Keratinocyte (primary cell): ENCODE data around the gene ASAP3. TPM values are rescaled to one million over a fixed set of nuclear protein-coding genes. Genes with fewer than 3 reads are reported as not detected.
"Not testable (repeated sequence)": the region's sequence is repeated elsewhere in the genome, so short reads cannot be mapped to it uniquely, and the experiment has no call there.

ENCODE experiments used
- DNase-seq: peaks from one replicate; pipeline ENCODE4 v3.0.0-alpha.2; 2011; ENCODE audit warnings: low read depth, missing footprints, low spot score
- FAIRE-seq: peaks from 2 replicates; lab custom pipeline; 2011; peaks lifted over from hg19 to GRCh38; lab: Jason Lieb, UNC
- H2AFZ ChIP-seq: 2 replicates; pipeline ENCODE4 v1.6.0; 2012; ENCODE audit warnings: low read length, control low read depth, inconsistent platforms; ENCODE audit not compliant: control insufficient read depth
- H3K27ac ChIP-seq: 2 replicates; pipeline ENCODE4 v1.5.1; 2011; ENCODE audit warnings: low read length; ENCODE audit not compliant: control insufficient read depth, insufficient read depth
- H3K27me3 ChIP-seq: 3 replicates; pipeline ENCODE4 v1.6.0; 2011; ENCODE audit warnings: low read length; ENCODE audit not compliant: control insufficient read depth, insufficient read depth; ENCODE audit errors: extremely low read depth
- H3K36me3 ChIP-seq, 2 experiments: 2 replicates in 1 of 2; 3 replicates in 1 of 2; pipeline ENCODE4 v1.5.1; 2011; ENCODE audit warnings: low read length in 2 of 2, mild to moderate bottlenecking in 1 of 2; ENCODE audit not compliant: control insufficient read depth in 2 of 2, insufficient read depth in 2 of 2; ENCODE audit errors: extremely low read depth in 1 of 2
- H3K4me1 ChIP-seq: 3 replicates; pipeline ENCODE4 v1.5.1; 2011; ENCODE audit warnings: low read length; ENCODE audit not compliant: control insufficient read depth, insufficient read depth; ENCODE audit errors: extremely low read depth
- H3K4me2 ChIP-seq: 3 replicates; pipeline ENCODE4 v1.6.0; 2011; ENCODE audit warnings: low read depth, low read length; ENCODE audit not compliant: control insufficient read depth, insufficient read depth; ENCODE audit errors: extremely low read depth
- H3K4me3 ChIP-seq, 3 experiments: fragments of 200-600 bp in 1 of 3; sonication (generic) in 1 of 3; 2 replicates in 2 of 3; 3 replicates in 1 of 3; pipeline ENCODE4 v1.5.1; 2011 to 2016; ENCODE audit warnings: low read length in 3 of 3, mild to moderate bottlenecking in 3 of 3, control low read depth in 2 of 3, inconsistent platforms in 1 of 3, low read depth in 1 of 3, mixed read lengths in 1 of 3, mixed run types in 1 of 3, moderate library complexity in 1 of 3; ENCODE audit not compliant: control insufficient read depth in 2 of 3, insufficient read depth in 2 of 3; ENCODE audit errors: extremely low read depth in 1 of 3
- H3K79me2 ChIP-seq: 2 replicates; pipeline ENCODE4 v1.6.0; 2012; ENCODE audit warnings: low read length; ENCODE audit not compliant: control insufficient read depth, insufficient read depth
- H3K9ac ChIP-seq: 3 replicates; pipeline ENCODE4 v1.6.0; 2011; ENCODE audit warnings: low read length; ENCODE audit not compliant: control insufficient read depth, insufficient read depth; ENCODE audit errors: extremely low read depth
- H3K9me1 ChIP-seq: 3 replicates; pipeline ENCODE4 v1.6.0; 2011; ENCODE audit warnings: low read length; ENCODE audit not compliant: control insufficient read depth, insufficient read depth; ENCODE audit errors: extremely low read depth
- H3K9me3 ChIP-seq: 2 replicates; pipeline ENCODE4 v1.5.1; 2012; ENCODE audit warnings: low read depth, low read length; ENCODE audit not compliant: control insufficient read depth
- H4K20me1 ChIP-seq: 3 replicates; pipeline ENCODE4 v1.6.0; 2011; ENCODE audit warnings: low read length; ENCODE audit not compliant: control insufficient read depth, insufficient read depth; ENCODE audit errors: extremely low read depth
- CTCF ChIP-seq, 3 experiments: IDR thresholded peaks in 1 of 3; conservative IDR thresholded peaks in 1 of 3; optimal IDR thresholded peaks in 1 of 3; 2 replicates in 2 of 3; 3 replicates in 1 of 3; pipeline versions ENCODE3 to v1.5.1; 2011; ENCODE audit warnings: low read length in 3 of 3, mild to moderate bottlenecking in 3 of 3, moderate library complexity in 2 of 3, control low read depth in 1 of 3, inconsistent platforms in 1 of 3; ENCODE audit not compliant: insufficient read depth in 2 of 3; ENCODE audit errors: extremely low read depth in 1 of 3
- EZH2 ChIP-seq: IDR thresholded peaks from one replicate; pipeline ENCODE4 v1.6.1; 2012; ENCODE audit warnings: inconsistent platforms, mild to moderate bottlenecking, low read length, moderate library complexity
- dilution Hi-C: fragments of 300-500 bp; cut with MboI; formaldehyde crosslinking; loops from one replicate; pipeline ENCODE4 v1.7.0; 2020; ENCODE audit warnings: low sequenced_read_pairs; ENCODE audit not compliant: extremely low pct_ligation_motif_present
- polyA plus RNA-seq, 5 experiments: library from polyadenylated mRNA; depleted of rRNA in 3 of 5; stranded (reverse) in 3 of 5; stranded (forward) in 1 of 5; unstranded in 1 of 5; fragments of >200 nt; gene quantifications; 1 replicate in 1 of 5; 2 replicates in 3 of 5; 3 replicates in 1 of 5; pipeline versions ENCODE4 v1.2.1 to v1.2.3, GENCODE V29; 2011 to 2012; ENCODE audit warnings: missing spikeins in 2 of 5, low read depth in 1 of 5, low replicate concordance in 1 of 5

ASAP3 gene
- polyA plus RNA-seq, 1 donor (not counting 4 experiments of a cell fraction or from before 2014, with no cell fraction given) = 11.4 TPM

- H3K27me3 ChIP-seq = no peaks in the 10 kb centered on the region
- no peaks in the 10 kb centered on the region for H3K4me1 ChIP-seq
- H3K9me3 ChIP-seq = no peaks in the 10 kb centered on the region
- H3K79me2 ChIP-seq = no peaks in the 10 kb centered on the region
- H3K36me3 ChIP-seq = no peaks in the 10 kb centered on the region
- TF ChIP-seq EZH2 = no peak
- no peak for TF ChIP-seq CTCF (optimal IDR thresholded peaks at IDR 0.05 in 1 of 3, IDR thresholded peaks at IDR 0.05 in 1 of 3, conservative IDR thresholded peaks at IDR 0.05 in 1 of 3; ENCODE audit: extremely low read depth in 1 of 3, insufficient read depth in 2 of 3, low read length in 3 of 3)
- no peaks in the 10 kb centered on the region for H3K9me1 ChIP-seq
- no peak overlapping the region for H2AFZ ChIP-seq
- no peak overlapping the region for H3K4me3 ChIP-seq
- no peak overlapping the region for H3K27ac ChIP-seq
- H4K20me1 ChIP-seq = no peaks in the 10 kb centered on the region
- FAIRE-seq = no peak
- dilution Hi-C loops = no loop called here
- no peak overlapping the region for H3K4me2 ChIP-seq
- DNase-seq = no peak
- no peak overlapping the region for H3K9ac ChIP-seq
Measured at GRCh38 chr1:23506376-23507107, 22.6 kb upstream of the ASAP3 start.

GRCh38 chr1:23505851-23506250 lies 21.9 kb upstream of the ASAP3 start:
- dilution Hi-C loops = no loop called here
- no peak for FAIRE-seq
- Histone ChIP-seq H3K79me2 (no peaks in the 10 kb centered on the region), H3K9me3 (no peaks in the 10 kb centered on the region), H3K4me3 (no peak overlapping the region), H3K27me3 (no peaks in the 10 kb centered on the region), H3K4me1 (no peaks in the 10 kb centered on the region), H2AFZ (no peak overlapping the region), H3K9me1 (no peaks in the 10 kb centered on the region), H4K20me1 (no peaks in the 10 kb centered on the region), H3K9ac (no peak overlapping the region), H3K4me2 (no peak overlapping the region), H3K36me3 (no peaks in the 10 kb centered on the region), H3K27ac (no peak overlapping the region)
- TF ChIP-seq CTCF (optimal IDR thresholded peaks at IDR 0.05 in 1 of 3, IDR thresholded peaks at IDR 0.05 in 1 of 3, conservative IDR thresholded peaks at IDR 0.05 in 1 of 3; ENCODE audit: extremely low read depth in 1 of 3, insufficient read depth in 2 of 3, low read length in 3 of 3) (no peak), EZH2 (no peak)
- no peak for DNase-seq

GRCh38 chr1:23504156-23504555 lies 20.2 kb upstream of the ASAP3 start:
- DNase-seq, H3K4me1 ChIP-seq, FAIRE-seq, H3K27ac ChIP-seq, H3K36me3 ChIP-seq, H4K20me1 ChIP-seq, H3K4me2 ChIP-seq, H3K27me3 ChIP-seq, H3K4me3 ChIP-seq, H3K9ac ChIP-seq, H3K9me3 ChIP-seq, H2AFZ ChIP-seq, dilution Hi-C loops, H3K9me1 ChIP-seq, H3K79me2 ChIP-seq: not testable (repeated sequence)
